ENCODE results near the gene ACOX3. TPM values are rescaled to one million over a fixed set of nuclear protein-coding genes. Genes with fewer than 3 reads are reported as not detected.

The ACOX3 gene
- total and polyA plus RNA-seq, 9 of the 15 experiments (the other 6 are each of a cell fraction or from before 2014, with no cell fraction given), result 0.68 to 7.3 (median 3.7) TPM

- TF ChIP-seq ELK1 (CRISPR knock-in tag; IDR thresholded peaks at IDR 0.05) (no peak), TAF9B (IDR thresholded peaks at IDR 0.05; ENCODE audit: partially characterized antibody) (no peak), EP400 (IDR thresholded peaks at IDR 0.05) (no peak), MCM3 (IDR thresholded peaks at IDR 0.05) (no peak), XRCC5 (IDR thresholded peaks at IDR 0.05; ENCODE audit: low read depth, low read length) (no peak), SMAD2 (IDR thresholded peaks at IDR 0.05; ENCODE audit: low read depth, low read length) (no peak), HES1 (IDR thresholded peaks at IDR 0.05; ENCODE audit: low read depth) (no peak), ZNF146 (CRISPR knock-in tag; IDR thresholded peaks at IDR 0.05; ENCODE audit: unreplicated experiment) (no peak), CCAR2 (IDR thresholded peaks at IDR 0.05; ENCODE audit: low read depth, low read length) (no peak), ZNF668 (CRISPR knock-in tag; IDR thresholded peaks at IDR 0.05) (no peak), RBM22 (IDR thresholded peaks at IDR 0.05; ENCODE audit: low read depth, low read length, poor library complexity, severe bottlenecking) (no peak), RFX5 (IDR thresholded peaks at IDR 0.05; ENCODE audit: low read depth, low read length) (no peak), KAT2B (IDR thresholded peaks at IDR 0.05; ENCODE audit: low read depth, low read length) (no peak), ZC3H4 (CRISPR knock-in tag; IDR thresholded peaks at IDR 0.05; ENCODE audit: borderline replicate concordance) (no peak), SIN3B (IDR thresholded peaks at IDR 0.05; ENCODE audit: low read depth) (no peak), MEIS2 (IDR thresholded peaks at IDR 0.05; ENCODE audit: partially characterized antibody) (no peak), ID3 (CRISPR knock-in tag; IDR thresholded peaks at IDR 0.05) (no peak), ID3 (tag; IDR thresholded peaks at IDR 0.05) (no peak), ETV1 (tag; conservative IDR thresholded peaks at IDR 0.05; ENCODE audit: low read depth) (no peak), ZZZ3 (IDR thresholded peaks at IDR 0.05) (no peak), KDM5B (IDR thresholded peaks at IDR 0.05; ENCODE audit: insufficient replicate concordance, low read depth, low read length) (no peak), ZKSCAN1 (IDR thresholded peaks at IDR 0.05; ENCODE audit: low read depth, low read length) (no peak), BRD4 (IDR thresholded peaks at IDR 0.05) (no peak), XRCC4 (IDR thresholded peaks at IDR 0.05; ENCODE audit: extremely low read depth, insufficient read depth, insufficient read length) (no peak)
Observed at GRCh38 chr4:8419222-8420041, 21.1 kb downstream of the ACOX3 start (continued).

All from K562 (cell line).